RWPE1 (cell line): Measurements from ENCODE around the gene BTN3A1.

Source experiments
- CTCF ChIA-PET: fragments of 350-600 bp; sonication (Branson Sonifier 250); formaldehyde crosslinking; extraction: SDS; loops from one replicate; lab custom pipeline; 2021; lab: Yijun Ruan, JAX
- POLR2A ChIA-PET: fragments of 400-600 bp; formaldehyde crosslinking; extraction: SDS; loops from one replicate; lab custom pipeline; 2020; ENCODE audit warnings: antibody characterized with exemption; ENCODE audit not compliant: low non-redundant PET; lab: Yijun Ruan, JAX
- DNase-seq: peaks from one replicate; pipeline ENCODE4 v3.0.0; 2012; ENCODE audit warnings: low spot score
- H3K27ac ChIP-seq: fragments of 450-650 bp; 2 replicates; pipeline ENCODE4 v1.5.1; 2017
- TF ChIP-seq, protein P1 (sequence below): fragments of 450-650 bp; conservative IDR thresholded peaks from 2 replicates; pipeline ENCODE4 v1.5.1; 2017; ENCODE audit warnings: low read depth, mild to moderate bottlenecking

BTN3A1 gene

DNA sequence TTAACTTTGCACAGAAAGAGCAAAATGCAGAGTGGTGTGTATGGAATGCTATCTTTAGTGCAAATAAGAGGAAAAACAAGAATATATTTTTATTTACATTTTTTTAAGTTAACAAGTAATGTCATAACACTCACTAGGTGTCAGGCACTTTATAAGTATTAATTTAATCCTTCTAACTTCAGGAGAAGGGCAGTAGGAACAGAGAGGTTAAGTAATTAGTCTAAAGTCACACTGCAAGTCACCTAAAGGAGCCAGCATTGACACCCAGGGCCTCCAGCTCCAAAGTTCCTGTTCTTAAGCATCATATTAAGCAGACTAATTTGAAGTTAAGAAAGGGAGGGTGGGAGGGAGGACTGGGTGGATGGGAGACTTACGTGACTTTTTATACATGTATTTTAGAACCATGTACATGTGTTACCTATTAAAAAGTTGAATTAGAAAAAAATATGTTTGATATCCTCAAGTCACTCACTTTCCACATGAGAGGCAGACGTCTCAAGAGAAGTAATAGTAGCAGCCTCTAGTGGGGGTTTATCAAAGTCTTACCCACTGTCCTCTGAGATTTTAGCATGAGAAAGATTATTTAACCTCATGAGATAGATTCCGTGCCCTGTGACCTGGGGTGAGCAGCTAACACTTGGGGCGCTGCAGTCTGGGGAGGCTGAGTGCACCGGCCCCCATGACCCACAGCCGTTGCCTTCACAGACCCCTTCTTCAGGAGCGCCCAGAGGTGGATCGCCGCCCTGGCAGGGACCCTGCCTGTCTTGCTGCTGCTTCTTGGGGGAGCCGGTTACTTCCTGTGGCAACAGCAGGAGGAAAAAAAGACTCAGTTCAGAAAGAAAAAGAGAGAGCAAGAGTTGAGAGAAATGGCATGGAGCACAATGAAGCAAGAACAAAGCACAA is 7.0 kb downstream of the BTN3A1 start:
- POLR2A ChIA-PET = interaction anchor here (0.7 kb wide), 1 partner anchor 12 kb away, joined by 4 read pairs; no protein-coding TSS in a partner anchor
- no peak for DNase-seq
- TF ChIP-seq, protein P1, sequence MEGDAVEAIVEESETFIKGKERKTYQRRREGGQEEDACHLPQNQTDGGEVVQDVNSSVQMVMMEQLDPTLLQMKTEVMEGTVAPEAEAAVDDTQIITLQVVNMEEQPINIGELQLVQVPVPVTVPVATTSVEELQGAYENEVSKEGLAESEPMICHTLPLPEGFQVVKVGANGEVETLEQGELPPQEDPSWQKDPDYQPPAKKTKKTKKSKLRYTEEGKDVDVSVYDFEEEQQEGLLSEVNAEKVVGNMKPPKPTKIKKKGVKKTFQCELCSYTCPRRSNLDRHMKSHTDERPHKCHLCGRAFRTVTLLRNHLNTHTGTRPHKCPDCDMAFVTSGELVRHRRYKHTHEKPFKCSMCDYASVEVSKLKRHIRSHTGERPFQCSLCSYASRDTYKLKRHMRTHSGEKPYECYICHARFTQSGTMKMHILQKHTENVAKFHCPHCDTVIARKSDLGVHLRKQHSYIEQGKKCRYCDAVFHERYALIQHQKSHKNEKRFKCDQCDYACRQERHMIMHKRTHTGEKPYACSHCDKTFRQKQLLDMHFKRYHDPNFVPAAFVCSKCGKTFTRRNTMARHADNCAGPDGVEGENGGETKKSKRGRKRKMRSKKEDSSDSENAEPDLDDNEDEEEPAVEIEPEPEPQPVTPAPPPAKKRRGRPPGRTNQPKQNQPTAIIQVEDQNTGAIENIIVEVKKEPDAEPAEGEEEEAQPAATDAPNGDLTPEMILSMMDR = no peak
- H3K27ac ChIP-seq = no peak overlapping the region
- CTCF ChIA-PET = no interaction called here

DNA sequence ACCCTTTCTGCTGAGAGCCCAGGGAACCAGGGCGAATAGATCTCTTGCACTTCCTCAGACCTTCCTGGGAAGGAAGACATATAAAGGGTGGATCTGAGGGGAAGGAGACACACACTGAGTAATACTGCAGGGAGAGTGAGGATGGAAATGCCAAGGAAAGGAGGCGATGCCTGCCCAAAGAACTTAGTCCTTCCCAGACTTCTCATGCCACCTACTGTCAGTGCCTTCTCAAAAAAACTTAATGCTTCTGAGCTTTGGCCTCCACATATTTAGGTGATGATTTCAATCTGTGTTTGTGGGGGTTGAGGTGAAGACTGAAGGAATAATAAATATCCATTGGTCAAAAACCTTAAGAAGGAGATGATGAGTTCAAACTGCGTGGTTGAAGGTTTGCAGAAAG is 9.7 kb downstream of the BTN3A1 start:
- TF ChIP-seq, protein P1 = no peak
- H3K27ac ChIP-seq = no peak overlapping the region
- no peak for DNase-seq
- POLR2A ChIA-PET = no interaction called here
- CTCF ChIA-PET = interaction anchor here (0.6 to 0.7 kb wide), 3 partner anchors 63 to 870 kb away, joined by 3 to 4 read pairs (median 3); no protein-coding TSS in a partner anchor

DNA sequence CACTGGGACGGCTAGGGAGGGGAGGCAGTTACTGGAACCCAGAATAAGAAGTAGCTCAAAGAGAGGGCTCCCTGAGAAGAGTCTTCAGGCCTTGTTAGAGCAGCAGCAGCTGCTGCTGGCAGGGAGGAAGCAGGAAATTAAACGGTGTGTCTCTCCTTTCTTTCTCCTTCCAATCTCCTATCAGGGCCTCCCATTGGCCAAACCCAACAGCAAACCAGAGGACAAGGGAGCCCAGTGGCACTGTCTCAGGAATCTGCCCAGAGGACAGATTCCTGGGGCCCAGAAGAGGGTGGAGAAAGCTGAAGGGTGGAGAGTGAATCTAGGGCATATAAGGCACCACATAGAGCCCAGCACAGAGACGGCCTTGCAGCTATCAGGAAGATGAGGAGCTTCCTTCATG is 10.2 kb downstream of the BTN3A1 start:
- POLR2A ChIA-PET = no interaction called here
- no peak for DNase-seq
- TF ChIP-seq, protein P1 = no peak
- CTCF ChIA-PET = interaction anchor here (0.6 to 0.9 kb wide), 4 partner anchors 30 to 869 kb away, joined by 3 to 5 read pairs (median 3); no protein-coding TSS in a partner anchor
- no peak overlapping the region for H3K27ac ChIP-seq

DNA sequence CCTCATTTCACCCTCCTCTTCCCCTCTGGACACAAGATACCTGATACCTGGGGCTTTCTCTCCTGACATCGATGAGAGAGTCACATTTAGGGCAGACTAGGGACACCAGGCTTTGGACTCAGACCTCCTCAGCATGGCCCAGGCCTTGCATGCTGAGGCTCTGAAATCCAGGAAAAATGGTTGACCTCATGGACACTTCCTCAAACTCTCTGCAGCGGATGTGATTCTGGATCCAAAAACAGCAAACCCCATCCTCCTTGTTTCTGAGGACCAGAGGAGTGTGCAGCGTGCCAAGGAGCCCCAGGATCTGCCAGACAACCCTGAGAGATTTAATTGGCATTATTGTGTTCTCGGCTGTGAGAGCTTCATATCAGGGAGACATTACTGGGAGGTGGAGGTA is 10.9 kb downstream of the BTN3A1 start:
- TF ChIP-seq, protein P1 = no peak
- DNase-seq = no peak
- POLR2A ChIA-PET = no interaction called here

DNA sequence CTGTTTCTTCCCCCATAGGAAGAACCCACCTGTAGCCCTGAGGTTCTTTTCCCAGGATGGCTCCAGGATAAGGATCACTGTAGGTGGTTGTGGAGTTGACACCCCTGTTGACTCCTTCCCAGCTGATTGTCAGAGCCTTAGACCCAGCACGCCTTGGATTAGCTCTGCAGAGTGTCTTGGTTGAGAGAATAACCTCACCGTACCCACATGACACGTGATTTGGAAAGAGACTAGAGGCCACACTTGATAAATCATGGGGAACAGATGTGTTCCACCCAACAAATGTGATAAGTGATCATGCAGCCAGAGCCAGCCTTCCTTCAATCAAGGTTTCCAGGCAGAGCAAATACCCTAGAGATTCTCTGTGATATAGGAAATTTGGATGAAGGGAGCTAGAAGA is 12.2 kb downstream of the BTN3A1 start:
- no peak overlapping the region for H3K27ac ChIP-seq
- POLR2A ChIA-PET = no interaction called here
- TF ChIP-seq, protein P1 = no peak
- no peak for DNase-seq
- CTCF ChIA-PET = no interaction called here

More for the DNA sequence above, 10.9 kb downstream of the BTN3A1 start:
- H3K27ac ChIP-seq = no peak overlapping the region
- CTCF ChIA-PET = interaction anchor here (0.6 to 0.9 kb wide), 3 partner anchors 18 to 321 kb away, joined by 3 to 5 read pairs (median 3); no protein-coding TSS in a partner anchor

DNA sequence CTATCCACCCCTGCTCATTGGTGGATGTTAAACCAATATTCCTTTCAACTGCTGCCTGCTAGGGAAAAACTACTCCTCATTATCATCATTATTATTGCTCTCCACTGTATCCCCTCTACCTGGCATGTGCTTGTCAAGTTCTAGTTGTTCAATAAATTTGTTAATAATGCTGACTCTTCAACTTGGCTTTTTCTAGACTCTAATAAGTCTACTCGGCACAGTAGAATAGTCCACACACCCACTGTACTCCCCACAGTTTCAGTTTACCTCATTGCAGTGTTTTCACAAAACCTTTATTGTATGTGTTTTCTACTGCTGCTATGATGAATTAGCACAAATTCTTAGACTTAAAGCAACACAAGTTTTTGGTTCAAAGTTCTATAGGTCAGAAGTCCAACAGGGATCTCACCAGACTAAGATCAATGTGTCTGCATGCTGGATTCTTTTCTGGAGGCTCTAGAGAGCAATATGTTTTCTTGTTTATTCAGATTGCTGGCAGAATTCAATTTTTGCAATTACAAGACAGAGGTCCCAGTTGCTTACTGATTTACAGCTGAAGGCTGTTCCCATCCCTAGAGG is 13.1 kb downstream of the BTN3A1 start:
- TF ChIP-seq, protein P1 = no peak
- ChIA-PET POLR2A (no interaction called here), CTCF (no interaction called here)

More for the DNA sequence above, 13.1 kb downstream of the BTN3A1 start:
- no peak overlapping the region for H3K27ac ChIP-seq
- DNase-seq = no peak
